ENCODE results near the gene DNAH8.
"Not testable (repeated sequence)": the region's sequence is repeated elsewhere in the genome, so short reads cannot be mapped to it uniquely, and the experiment has no call there.

The DNAH8 gene

GRCh38 chr6:38753707-38754106, 38.6 kb downstream of the DNAH8 start:
- no peak for DNase-seq

GRCh38 chr6:38755207-38755606, 40.1 kb downstream of the DNAH8 start:
- DNase-seq = no peak

DNA sequence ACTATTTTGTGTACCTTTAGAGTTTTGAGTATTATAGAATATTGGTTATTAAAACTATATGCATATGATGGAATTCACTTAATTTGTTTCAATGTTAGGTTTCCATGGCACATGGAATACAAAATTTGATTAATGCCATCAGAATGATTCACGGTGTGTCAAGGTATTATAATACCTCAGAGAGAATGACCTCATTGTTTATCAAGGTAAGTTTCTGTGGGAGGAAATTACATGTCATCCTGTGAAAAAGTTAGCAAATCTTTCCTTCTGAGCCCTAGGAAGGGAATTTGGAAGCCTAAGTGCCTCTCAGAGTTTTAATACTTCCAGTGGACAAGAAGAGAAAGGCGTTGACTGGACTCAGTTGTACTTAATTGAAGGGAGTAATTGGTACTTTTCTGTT, 40.8 kb downstream of the DNAH8 start:
- no peak for DNase-seq

DNA sequence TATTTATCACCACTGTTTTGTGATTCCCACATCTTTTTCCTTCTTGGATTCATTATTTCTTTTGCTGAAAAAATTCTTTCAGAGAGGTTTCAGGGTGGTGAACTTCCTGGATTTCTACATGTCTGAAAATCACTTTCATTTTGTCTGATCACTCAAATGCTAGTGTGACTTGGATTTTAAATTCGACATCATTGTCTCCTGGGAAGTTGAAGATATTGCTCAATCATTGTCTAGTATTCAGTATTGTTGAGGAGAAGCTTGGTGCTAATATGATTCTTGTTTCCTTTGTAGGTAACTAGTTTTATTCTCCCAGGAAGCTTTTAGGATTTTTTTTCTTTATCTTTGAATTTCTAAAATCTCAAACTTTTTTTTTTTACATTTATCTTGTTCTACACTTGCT, 45.0 kb downstream of the DNAH8 start:
- no peak for DNase-seq

DNA sequence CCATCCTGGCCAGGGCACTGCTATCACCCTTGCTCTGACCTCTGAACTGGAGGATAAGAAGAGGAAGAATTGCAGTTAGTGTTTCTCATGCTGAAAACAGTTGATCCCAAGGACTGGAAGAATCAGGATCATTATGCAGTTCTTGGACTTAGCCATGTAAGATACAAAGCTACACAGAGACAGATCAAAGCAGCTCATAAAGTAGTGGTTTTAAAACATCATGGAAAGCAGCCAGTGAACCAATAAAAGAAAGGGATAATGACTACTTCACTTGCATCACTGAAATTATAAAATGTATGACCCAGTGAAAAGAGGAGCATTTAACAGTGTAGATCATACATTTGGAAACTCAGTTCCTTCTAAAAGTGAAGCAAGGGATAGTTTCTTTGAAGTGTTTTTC, 47.7 kb downstream of the DNAH8 start:
- no peak for DNase-seq

- no peak for DNase-seq
Measured at GRCh38 chr6:38767560-38767959, 52.4 kb downstream of the DNAH8 start.

DNA sequence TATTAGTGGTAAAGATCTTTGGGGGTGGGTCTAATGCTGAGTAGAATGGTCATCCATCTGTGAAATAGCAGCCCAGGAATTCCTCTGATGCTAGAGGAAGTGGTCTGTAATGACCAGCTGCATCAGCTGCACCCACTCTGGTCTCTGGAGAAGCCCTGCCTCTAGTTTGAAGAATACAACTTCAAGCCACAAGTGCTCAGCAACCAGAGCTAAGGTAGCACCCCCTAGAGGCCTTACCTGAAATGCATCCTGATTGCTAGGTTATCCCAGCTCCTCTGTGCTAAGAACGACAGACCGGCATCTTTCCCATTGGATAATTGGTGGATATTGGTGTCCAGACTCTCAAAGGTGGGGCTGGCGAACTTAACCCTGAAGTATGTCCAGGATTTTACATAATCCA, 58.2 kb downstream of the DNAH8 start:
- DNase-seq = no peak

- DNase-seq = no peak
Measured at GRCh38 chr6:38774929-38775707, 60.0 kb downstream of the DNAH8 start.

DNA sequence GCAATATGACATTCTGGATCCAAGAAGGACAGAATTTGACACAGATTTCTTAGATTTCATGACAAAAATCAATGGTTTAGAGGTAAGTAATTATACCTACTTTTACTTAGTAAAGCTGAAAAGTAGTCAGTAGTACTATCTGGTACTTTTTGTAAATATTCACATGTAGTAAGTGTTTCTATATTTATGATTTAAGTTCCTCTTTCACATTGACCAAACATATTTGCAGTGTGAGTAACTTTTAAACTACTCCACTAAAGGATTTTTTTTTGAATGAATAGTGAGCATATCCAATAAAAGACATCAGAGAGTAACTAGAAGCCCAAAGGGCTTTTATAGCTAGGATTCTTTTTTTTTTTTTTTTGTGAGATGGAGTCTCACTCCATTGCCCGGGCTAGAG, 60.8 kb downstream of the DNAH8 start:
- DNase-seq = no peak

GRCh38 chr6:38776515-38776914, 61.4 kb downstream of the DNAH8 start:
- no peak for DNase-seq

DNA sequence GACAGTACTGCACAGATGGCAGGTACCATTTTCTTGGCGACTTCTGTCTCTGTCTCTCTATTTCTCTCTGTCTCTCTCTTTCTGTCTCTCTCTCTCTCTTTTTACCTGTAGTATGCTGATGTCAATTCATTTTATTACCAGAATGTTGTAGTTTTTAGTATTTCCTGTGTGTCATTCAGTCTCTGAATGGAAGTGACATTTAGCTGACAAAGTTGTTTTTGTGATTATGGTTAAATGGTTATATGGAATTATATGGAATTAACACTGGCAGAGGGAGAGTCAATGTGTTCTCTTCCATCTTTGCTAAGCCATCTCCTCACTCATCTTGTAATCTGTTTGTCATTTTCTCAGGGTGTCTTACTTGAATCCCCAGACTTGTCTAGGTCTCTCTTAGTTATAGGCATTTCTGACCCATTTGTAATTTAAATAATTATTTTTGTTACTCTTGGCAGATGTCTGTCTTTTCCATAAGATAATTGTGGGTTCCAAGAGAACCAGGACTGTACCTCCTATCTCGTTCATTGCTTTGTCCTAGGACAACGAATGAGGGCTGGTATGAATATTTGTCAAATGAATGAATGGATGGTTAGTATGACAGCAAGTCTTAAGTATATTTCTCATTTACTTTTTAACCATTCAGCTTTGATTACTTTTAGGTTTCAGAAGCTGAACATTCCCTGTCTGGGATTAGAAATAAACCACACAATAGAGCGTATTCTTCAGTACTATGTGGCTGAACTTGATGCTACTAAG, 64.4 kb downstream of the DNAH8 start:
- no peak for DNase-seq

- no peak for DNase-seq
Measured at GRCh38 chr6:38782616-38783015, 67.5 kb downstream of the DNAH8 start.

GRCh38 chr6:38783443-38784228, 68.5 kb downstream of the DNAH8 start:
- no peak for DNase-seq

- no peak for DNase-seq
Measured at GRCh38 chr6:38784506-38785235, 69.6 kb downstream of the DNAH8 start.

- no peak for DNase-seq
Measured at GRCh38 chr6:38786486-38786885, 71.4 kb downstream of the DNAH8 start.

- DNase-seq = no peak
Measured at GRCh38 chr6:38789256-38789655, 74.1 kb downstream of the DNAH8 start.

DNA sequence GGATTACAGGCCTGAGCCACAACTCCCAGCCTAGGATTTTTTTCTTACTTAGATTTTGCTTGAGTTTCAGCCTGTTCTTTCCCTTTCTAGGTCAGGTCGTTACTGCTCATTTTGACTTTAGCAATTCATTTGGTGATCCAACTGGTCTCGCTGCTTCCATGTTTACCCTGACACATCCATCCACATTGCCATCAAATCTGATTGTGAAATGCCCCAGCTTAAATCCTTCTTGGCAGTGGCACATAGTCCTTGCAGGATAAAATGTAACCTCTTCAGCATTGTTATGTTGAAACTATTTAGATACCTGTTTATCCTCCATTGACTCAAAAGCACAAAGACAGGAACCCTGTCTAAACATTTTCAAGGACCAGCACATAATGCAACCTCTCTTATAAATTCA, 77.2 kb downstream of the DNAH8 start:
- DNase-seq = no peak

DNA sequence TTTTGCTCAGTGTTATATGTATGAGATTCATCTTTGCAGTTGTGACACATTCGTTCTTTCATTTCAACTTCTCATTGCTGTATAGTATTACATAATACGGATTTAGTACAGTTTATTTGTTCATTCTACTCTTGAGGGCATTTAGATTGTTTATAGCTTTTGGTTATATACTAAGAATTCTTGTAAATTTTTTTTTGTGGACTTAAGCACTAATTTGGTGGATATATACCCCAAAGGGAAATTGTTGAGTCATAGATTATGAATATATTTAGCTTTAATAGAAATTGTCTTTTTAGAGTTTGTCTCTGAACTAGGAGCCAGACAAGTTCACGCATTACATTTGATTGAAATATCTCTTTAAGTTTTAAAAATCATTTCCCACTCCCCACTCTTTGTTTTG, 79.6 kb downstream of the DNAH8 start:
- no peak for DNase-seq

- no peak for DNase-seq
Measured at GRCh38 chr6:38796006-38796405, 80.9 kb downstream of the DNAH8 start.

- DNase-seq = not testable (repeated sequence)
Measured at GRCh38 chr6:38796437-38796836, 81.3 kb downstream of the DNAH8 start.

DNA sequence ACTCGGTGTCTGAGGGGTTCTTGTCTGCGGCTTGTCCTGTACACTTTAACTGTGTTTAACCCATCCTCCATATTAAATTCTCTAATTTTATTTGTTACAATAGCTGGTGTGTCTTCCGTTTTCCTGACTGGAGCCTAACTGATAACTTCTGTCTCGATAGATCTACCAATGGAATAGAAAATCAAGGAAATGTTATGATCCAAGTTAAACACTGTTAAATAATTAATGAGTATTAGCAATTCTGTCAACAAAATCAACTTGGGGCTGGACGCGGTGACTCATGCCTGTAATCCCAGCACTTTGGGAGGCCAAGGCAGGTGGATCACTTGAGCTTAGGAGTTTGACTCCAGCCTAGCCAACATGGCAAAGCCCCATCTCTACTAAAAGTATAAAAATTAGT, 81.7 kb downstream of the DNAH8 start:
- no peak for DNase-seq

- no peak for DNase-seq
Measured at GRCh38 chr6:38797391-38797790, 82.3 kb downstream of the DNAH8 start.

Data from SHP77 treated with DMSO at 0.1 percent for 48 hours (cell line).